Astrocyte (in vitro differentiated cells and primary cell): ENCODE measurements around the gene SAXO2.

Experiments
- EZH2 ChIP-seq: IDR thresholded peaks from 2 replicates; pipeline ENCODE4 v1.6.1; 2012; ENCODE audit warnings: mild to moderate bottlenecking, low read length, inconsistent platforms; ENCODE audit not compliant: insufficient read depth
- TF ChIP-seq, protein P1 (sequence below): IDR thresholded peaks from 2 replicates; pipeline ENCODE4 v1.5.1; 2011; ENCODE audit warnings: low read depth, mild to moderate bottlenecking, inconsistent platforms, low read length, moderate library complexity; ENCODE audit not compliant: insufficient read depth

DNA sequence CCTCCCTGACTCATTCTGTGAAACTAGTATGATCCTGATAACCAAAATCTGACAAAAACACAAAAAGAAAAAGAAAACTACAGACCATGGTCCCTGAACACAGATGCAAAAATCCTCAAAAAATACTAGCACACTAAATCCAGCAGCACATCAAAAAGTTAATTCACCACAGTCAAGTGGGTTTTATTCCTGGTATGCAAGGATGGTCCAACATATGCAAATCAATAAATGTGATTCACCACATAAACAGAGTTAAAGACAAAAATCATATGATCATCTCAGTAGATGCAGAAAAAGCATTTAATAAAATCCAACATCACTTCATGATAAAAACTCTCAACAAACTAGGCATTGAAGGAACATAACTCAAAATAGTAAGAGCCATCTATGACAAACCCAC lies 12.8 kb downstream of the SAXO2 start:
- TF ChIP-seq, protein P1, sequence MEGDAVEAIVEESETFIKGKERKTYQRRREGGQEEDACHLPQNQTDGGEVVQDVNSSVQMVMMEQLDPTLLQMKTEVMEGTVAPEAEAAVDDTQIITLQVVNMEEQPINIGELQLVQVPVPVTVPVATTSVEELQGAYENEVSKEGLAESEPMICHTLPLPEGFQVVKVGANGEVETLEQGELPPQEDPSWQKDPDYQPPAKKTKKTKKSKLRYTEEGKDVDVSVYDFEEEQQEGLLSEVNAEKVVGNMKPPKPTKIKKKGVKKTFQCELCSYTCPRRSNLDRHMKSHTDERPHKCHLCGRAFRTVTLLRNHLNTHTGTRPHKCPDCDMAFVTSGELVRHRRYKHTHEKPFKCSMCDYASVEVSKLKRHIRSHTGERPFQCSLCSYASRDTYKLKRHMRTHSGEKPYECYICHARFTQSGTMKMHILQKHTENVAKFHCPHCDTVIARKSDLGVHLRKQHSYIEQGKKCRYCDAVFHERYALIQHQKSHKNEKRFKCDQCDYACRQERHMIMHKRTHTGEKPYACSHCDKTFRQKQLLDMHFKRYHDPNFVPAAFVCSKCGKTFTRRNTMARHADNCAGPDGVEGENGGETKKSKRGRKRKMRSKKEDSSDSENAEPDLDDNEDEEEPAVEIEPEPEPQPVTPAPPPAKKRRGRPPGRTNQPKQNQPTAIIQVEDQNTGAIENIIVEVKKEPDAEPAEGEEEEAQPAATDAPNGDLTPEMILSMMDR = no peak
- TF ChIP-seq EZH2 = no peak
